ENCODE results near the gene ZNF592. TPM values are rescaled to one million over a fixed set of nuclear protein-coding genes. Genes with fewer than 3 reads are reported as not detected.

Gene ZNF592
- total and polyA plus RNA-seq, 2 of the 13 experiments (the other 11 are each of a cell fraction or from before 2014, with no cell fraction given), result 8.2 to 9.8 TPM

GRCh38 chr15:84831613-84832012, 83.2 kb downstream of the ZNF592 start:
- Histone ChIP-seq H3K4me2 (ENCODE audit: low read depth, low read length) (no peak overlapping the region), H3K4me3 (replicated peaks in 1 of 3; ENCODE audit: insufficient read depth in 1 of 3, low read depth in 2 of 3, low read length in 3 of 3) (no peak overlapping the region), H3K4me1 (ENCODE audit: insufficient read depth, low read length) (0 out of 2 replicates have a peak, but pooled peaks cover 1% of the 10 kb centered on the region), H3K9me3 (ENCODE audit: low read length) (no peaks in the 10 kb centered on the region), H3K9ac (ENCODE audit: insufficient read depth, low read depth, low read length) (no peak overlapping the region), H3K27ac (ENCODE audit: extremely low read length, insufficient read depth, low read length) (no peak overlapping the region), H3K27me3 (ENCODE audit: control insufficient read depth in 1 of 2, insufficient read depth in 2 of 2, low read length in 2 of 2) (peaks cover 0 to 26% of the 10 kb centered on the region in 2 experiments; a peak in 3 of 5 replicates), H2AFZ (ENCODE audit: low read length) (no peak overlapping the region), H3K36me3 (replicated peaks in 1 of 2; ENCODE audit: control insufficient read depth in 1 of 2, insufficient read depth in 2 of 2, low read length in 2 of 2) (no peaks in the 10 kb centered on the region), H4K20me1 (ENCODE audit: insufficient read depth, low read length) (no peaks in the 10 kb centered on the region), H3K79me2 (ENCODE audit: insufficient read depth, low read length) (no peaks in the 10 kb centered on the region)
- BruUV-seq (replicated peaks), result no TSS peak
- CTCF ChIA-PET (ENCODE audit: low intra/inter-chr PET ratio, low total read pairs), result no interaction called here
- FAIRE-seq (no peak), DNase-seq (ENCODE audit: low spot score) (no peak), ATAC-seq (no peak)
- in situ Hi-C loops (cut with HindIII; ENCODE audit: extremely low pct_ligation_motif_present, low pct_unique_long_range_greater_than_20kb) (loop anchor here (25.0 kb wide), 1 partner anchor 331 kb away; no protein-coding TSS in a partner anchor), intact Hi-C loops (cut with micrococcal nuclease; ENCODE audit: unreplicated experiment) (no loop called here)
- POLR2A ChIA-PET, result no interaction called here
- TF ChIP-seq CEBPB (IDR thresholded peaks at IDR 0.05; ENCODE audit: borderline replicate concordance, low read depth, low read length) (no peak), SNAPC5 (CRISPR knock-in tag; IDR thresholded peaks at IDR 0.05; ENCODE audit: borderline replicate concordance) (no peak), ZNF687 (CRISPR knock-in tag; IDR thresholded peaks at IDR 0.05) (no peak), ZNF598 (CRISPR knock-in tag; IDR thresholded peaks at IDR 0.05; ENCODE audit: borderline replicate concordance) (no peak), ZMYM2 (CRISPR knock-in tag; IDR thresholded peaks at IDR 0.05) (no peak), IRF2 (CRISPR knock-in tag; IDR thresholded peaks at IDR 0.05) (no peak), ZMYM4 (CRISPR knock-in tag; IDR thresholded peaks at IDR 0.05) (no peak), MYC (CRISPR knock-in tag; IDR thresholded peaks at IDR 0.05; ENCODE audit: borderline replicate concordance) (no peak), CBX2 (IDR thresholded peaks at IDR 0.05; ENCODE audit: low read depth, low read length) (no peak), CBX2 (CRISPR knock-in tag; IDR thresholded peaks at IDR 0.05; ENCODE audit: low read depth) (no peak), ZMYM3 (CRISPR knock-in tag; IDR thresholded peaks at IDR 0.05) (no peak)
- 7% methylated on average over 2 of the region's 2 CpGs for WGBS (ENCODE audit: low lambda C conversion rate)
